Epithelial cell of prostate (primary cell): ENCODE data around the gene IFNGR2.
A peak's percentile ranks its signal among the peaks of the same experiment; 100 is the strongest.
"Not testable (repeated sequence)": the region's sequence is repeated elsewhere in the genome, so short reads cannot be mapped to it uniquely, and the experiment has no call there.

ENCODE experiments used
- DNase-seq: peaks from one replicate; pipeline ENCODE4 v3.0.0-alpha.2; 2011; ENCODE audit warnings: low read depth, low spot score
- H3K27ac ChIP-seq: fragments of 450-650 bp; 2 replicates; pipeline ENCODE4 v1.5.1; 2017; ENCODE audit warnings: mild to moderate bottlenecking

IFNGR2 gene

DNA sequence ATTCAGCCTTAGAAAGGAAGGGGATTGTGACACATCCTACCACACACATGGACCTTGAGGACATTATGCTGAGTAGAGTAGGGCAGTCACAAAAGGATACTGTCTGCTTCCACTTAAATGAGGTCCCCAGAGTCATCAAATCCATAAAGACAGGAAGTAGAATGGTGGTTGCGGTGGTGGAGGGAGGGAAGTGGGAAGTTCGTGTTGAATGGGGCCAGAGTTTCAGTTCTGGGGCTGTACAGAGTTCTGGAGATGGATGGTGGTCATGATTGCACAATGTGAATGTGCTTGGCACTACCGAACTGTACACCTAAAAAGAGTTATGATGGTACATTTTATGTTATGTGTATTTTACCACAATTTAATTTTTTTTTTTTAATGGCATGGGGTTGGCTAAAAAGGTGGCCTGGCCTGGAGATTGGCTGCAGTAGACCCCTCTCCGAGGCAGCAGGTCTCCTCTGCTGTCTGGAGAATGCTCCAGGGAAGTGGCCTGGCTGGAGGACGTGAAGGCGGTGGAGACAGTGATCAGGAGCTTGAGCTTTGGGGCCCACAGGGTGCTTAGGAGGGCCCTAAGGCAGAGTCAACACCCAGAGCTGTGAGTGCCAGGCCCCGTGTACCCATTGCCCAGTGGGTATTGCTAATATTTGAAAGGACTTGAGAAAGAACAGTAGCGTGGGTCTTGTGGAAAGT, 30.4 kb downstream of the IFNGR2 start:
- no peak for DNase-seq
- peak overlapping the region; percentile 94 for H3K27ac ChIP-seq

DNA sequence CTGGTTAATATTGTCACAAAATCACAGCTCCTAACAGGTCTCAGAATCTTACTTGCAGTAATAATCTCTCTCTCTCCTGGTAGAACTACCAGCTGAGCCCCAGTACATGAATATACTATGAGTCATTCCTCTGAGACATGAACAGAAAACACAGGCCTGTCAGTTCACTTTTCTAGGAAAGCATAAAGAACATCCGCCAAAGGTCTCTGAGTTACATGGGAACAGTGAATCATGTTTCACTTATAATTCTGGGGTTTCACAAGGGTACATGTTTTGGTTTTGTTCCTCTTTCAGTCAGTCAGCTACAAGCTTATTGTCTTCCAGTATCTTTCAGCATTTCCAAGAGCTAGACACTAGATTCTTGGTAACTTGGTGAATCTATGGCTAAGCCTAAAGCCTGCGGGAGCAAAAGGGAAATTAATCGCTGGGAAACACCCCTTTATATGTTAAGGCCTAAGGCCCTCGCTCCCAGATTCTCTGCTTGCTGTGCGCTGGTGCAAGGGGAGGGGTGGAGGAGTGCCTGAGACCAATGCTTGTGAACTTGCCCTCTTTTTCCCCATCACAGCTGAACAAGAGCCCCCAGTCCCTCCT, 31.7 kb downstream of the IFNGR2 start:
- peak overlapping the region; percentile 94 for H3K27ac ChIP-seq
- peak; percentile 90 for DNase-seq

DNA sequence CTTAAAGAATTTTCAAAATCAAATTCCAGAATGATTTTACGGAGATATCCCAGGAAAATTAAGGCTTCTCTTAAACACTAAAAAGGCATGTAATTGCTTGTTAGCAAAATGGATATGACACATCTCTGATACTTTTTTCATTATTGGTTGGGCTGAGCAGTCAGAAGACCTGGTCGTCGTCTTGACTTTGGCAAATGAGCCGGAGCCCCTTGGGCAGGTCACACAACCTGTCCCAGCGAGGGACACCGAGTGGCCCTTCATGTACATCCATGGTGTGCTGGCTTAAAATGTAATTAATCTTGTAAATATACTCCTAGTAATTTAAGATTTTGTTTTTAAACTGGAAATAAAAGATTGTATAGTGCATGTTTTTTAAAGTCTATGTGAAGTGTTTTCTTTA, 33.9 kb downstream of the IFNGR2 start:
- peak overlapping the region; percentile 6 for H3K27ac ChIP-seq
- no peak for DNase-seq

DNA sequence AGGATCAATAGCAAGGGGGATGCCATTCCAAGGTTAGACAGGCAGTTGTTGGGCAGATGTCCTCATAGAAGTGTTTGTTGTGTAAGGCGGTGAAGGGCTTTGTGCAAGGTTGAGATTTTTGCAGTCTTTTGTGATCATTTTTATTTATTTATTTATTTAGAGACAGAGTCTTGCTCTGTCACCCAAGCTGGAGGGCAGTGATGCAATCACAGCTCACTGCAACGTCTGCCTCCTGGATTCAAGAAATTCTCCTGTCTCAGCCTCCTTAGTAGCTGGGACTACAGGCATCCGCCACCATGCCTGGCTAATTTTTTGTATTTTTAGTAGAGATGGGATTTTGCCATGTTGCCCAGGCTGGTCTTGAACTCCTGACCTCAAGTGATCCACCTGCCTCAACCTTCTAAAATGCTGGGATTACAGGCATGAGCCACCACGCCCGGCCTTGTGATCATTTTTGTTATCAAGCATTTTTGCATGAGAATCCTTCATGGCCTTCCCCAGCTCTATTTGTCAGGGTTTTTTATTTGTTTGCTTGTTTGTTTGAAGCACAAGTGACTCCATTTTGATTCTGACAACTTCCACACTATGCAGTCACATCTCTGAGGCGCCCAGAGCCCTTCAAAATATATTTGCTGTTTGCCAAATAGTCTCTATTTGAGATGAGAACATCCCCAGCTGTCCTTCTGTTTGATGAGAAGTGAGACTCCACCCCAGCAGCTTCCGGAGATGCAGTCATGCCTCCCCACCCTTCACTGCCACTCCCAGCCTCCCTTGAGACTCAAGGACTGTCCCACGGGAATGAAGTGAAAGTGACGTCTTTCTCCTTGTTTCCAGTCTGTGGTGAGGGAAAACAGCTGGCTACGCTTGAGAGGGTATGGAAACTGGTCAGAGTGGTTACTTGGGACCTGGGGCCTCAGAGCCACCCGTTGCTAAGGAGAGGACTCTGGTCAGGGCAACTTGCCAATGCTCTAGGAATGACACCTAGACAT, 38.6 kb downstream of the IFNGR2 start:
- H3K27ac ChIP-seq: peak overlapping the region; percentile 76
- DNase-seq: peak; percentile 53

DNA sequence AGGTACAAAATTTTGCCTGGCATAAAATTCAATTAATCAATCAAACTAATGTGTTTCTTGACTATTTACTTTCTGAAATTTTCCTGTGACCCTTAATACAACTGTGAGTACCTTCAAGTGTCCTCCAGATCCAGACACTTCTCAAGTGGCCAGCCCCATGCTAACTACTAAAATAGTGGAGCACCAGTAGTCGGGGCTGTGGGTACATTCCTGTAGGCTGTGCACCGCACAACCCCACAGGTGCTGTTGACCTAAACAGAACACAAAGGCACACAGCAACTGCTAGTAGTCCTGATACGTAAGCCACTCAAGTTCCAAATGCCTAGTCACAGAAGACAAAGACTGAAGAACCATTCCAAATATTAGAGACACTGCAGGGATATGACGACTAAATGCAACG, 40.0 kb downstream of the IFNGR2 start:
- peak overlapping the region; percentile 76 for H3K27ac ChIP-seq
- DNase-seq: no peak

DNA sequence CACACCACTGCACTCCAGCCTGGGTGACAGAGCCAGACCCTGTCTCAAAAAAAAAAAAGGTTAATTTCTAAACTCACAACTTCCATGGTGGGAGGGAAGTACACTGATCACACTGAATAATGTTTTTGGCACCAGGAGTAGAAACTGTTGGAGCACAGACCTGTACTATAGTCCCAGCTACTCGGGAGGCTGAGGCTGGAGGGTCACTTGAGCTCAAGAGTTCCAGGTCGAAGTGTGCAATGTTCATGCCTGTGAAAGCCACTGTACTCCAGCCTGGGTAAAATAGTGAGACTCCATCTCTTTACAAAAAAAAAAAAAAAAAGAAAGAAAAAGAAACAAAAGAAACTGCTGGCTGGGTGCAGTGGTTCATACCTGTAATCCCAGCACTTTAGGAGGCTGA, 41.3 kb downstream of the IFNGR2 start:
- H3K27ac ChIP-seq: no peak overlapping the region
- DNase-seq: no peak

DNA sequence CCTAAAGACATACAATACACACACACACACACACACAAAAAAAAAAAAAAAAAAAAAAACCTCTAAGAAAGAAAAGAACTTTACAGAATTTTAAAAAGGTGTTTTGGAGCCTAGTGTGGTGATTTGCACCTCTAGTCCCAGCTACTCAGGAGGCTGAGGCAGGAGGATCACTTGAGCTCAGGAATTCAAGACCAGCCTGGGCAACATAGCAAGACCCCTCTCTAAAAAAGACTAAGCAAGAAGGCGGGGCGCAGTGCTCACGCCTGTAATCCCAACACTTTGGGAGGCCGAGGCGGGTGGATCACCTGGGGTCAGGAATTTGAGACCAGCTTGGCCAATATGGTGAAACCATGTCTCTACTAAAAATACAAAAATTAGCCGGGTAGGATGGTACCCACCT, 43.4 kb downstream of the IFNGR2 start:
- not testable (repeated sequence) for H3K27ac ChIP-seq, DNase-seq

DNA sequence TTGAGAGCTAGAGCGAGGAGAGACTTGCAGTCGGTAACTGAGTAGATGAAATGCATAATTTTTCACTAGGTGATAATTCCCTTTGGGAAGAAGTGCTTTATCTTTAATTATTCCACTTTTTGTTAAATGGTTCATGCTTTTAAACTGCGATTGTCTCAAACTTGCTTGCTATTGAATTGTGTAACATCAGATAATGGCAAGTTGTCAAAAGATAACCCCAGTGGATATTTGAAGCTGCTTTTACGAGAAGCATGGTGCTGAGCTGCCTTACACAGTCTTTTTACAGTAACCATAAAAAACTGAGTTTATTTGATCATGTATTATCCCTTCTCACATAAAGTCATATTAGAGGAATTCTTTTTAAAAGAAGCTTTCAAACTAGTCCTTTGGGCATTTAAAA, 46.4 kb downstream of the IFNGR2 start:
- no peak for DNase-seq
- no peak overlapping the region for H3K27ac ChIP-seq

DNA sequence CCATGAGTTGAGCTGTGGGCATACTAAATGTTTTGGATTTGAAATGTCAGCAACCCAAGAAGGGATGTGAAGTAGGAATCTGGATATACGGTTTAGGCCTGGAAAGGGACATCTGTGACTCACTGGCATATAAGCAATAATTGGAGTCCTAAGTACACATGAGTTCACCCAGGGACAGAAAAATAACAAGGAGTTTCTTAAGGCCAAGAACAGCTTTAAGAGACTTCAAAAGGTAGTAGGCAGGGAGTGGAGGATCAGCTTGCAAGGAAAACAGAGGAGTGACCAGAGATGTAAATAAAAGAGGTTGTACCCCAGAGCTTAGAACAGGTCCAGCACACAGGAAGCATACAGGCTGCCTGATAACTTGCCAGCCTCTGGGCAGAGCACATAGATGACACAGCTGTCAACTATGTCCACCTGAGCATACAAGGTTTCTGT, 48.4 kb downstream of the IFNGR2 start:
- H3K27ac ChIP-seq: peak overlapping the region; percentile 46
- peak; percentile 29 for DNase-seq

DNA sequence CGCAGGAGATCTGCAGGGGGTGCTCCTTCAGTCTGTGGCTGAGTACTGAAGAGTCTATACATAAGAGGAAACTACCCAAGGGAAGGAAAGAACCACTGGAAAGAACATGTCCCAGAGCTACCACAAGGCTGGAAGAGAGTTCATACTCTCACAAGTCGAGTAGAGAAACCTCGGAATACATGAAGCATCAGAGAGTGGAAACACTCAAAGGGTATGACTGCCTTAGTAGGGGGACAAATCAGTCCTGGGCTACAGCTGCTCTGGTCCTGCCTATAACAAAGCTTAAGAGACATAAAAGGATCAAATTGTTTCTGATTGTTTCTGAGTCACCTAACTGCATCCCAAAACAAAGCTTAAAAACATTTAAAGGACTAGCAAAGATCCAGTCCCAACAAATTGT, 49.1 kb downstream of the IFNGR2 start:
- peak overlapping the region; percentile 46 for H3K27ac ChIP-seq
- DNase-seq: no peak

DNA sequence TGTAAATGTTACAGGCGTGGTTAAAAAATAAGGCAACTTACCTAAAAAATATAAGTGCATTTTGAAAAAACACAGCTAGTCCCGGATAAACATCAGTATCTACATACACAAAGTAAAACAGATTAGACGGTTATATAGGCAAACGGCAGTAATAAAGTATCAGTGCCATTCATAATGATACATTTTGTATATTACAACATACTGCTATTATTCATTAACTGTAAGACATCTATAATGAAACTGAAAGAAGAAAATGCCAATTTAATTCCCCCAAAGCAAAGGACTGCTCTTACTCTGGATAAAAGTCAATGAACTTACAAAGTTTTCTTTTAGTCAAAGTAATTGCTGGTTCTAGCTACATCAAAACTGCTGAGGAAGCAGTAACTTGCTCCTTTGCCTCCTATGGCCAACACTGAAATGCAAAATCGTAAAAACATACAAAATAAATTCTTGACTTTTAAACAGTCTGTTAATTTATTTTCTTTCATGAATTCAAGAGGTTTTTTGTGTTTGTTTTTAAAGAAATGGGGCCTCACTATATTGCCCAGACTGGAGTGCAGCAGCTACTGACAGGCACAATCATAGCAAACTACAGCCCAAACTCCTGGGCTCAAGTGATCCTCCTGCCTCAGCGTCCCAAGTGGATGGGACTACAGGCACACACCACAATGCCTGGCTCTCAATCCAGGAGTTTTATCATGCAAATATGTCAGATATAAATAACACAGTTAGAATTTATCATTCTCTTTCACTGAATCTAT, 52.7 kb downstream of the IFNGR2 start:
- H3K27ac ChIP-seq: no peak overlapping the region
- DNase-seq: no peak

DNA sequence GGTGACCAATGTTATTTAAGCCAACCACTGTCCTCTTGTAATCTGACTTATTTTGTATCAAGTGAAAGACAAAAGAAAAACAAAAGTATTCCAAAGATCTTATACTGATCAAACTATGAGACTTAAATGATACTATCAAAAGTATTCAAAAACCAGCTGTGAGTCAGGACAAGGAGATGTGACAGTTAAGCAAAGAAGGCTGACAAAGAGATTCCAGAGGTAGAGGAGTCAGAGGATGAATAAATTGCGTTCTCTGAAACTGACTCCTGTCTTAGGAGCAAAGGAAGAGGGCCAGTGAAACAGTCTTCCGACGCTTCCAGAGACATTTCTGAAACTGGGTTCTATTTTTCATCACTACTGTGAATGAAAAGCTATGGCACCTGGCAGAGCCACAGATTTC, 55.6 kb downstream of the IFNGR2 start:
- H3K27ac ChIP-seq: no peak overlapping the region

DNA sequence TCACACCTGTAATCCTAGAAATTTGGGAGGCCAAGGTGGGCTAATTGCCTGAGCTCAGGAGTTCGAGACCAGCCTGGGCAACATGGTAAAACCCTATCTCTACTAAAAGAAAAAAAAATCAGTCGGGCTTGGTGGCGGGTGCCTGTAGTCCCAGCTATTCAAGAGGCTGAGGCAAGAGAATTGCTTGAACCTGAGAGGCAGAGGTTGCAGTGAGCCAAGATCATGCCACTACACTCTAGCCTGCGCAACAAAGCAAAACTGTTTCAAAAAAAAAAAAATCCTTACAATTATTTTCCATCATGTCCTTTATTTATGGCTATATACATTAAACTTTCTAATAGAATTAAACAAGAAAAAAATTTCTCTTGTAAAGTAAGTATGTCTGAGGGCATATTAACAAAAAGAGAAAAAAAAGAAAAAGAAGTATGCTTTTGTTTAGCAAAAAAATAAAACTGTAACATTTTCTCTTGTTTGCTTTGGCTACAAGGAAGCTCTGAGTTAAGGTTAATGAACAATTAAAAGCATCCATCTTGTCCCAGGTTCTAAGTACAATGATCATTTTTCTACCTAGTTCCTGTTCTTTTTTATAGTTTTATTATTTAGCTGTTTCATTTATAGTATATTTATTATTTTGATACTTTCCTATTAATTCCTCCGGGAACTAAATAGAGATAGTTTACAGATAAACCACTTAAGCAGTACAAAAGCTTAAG, 58.5 kb downstream of the IFNGR2 start:
- no peak for DNase-seq
- H3K27ac ChIP-seq: no peak overlapping the region

More for the DNA sequence above, 55.6 kb downstream of the IFNGR2 start:
- DNase-seq: no peak

DNA sequence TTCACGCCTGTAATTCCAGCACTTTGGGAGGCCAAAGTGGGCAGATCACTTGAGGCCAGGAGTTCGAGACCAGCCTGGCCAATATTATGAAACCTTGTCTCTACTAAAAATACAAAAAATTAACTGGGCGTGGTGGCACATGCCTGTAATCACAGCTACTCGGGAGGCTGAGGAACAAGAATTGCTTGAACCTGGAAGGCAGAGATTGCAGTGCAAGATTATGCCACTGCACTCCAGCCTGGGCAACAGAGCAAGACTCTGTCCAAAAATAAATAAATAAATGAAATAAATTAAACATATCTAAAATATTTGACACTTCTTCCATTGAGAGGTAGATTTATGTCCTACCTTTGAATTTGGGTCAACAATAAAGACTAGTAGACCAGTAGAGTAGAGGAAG, 66.0 kb downstream of the IFNGR2 start:
- not testable (repeated sequence) for H3K27ac ChIP-seq, DNase-seq

DNA sequence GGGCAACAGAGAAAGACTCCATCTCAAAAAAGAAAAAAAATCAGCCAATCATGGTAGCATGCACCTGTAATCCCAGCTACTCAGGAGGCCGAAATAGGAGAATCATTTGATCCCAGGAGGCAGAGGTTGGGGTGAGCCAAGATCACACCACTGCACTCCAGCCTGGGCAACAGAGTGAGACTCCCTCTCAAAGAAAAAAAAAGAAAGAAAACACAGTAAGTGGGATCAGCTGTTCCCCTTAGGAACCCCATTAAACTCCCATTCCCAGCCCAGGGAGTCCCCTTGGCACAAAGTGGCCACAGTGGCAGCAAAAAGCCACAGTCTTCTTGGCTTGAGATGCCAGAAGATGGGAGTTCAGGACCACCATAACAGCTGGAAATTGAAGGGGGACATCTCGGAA, 67.5 kb downstream of the IFNGR2 start:
- no peak overlapping the region for H3K27ac ChIP-seq
- DNase-seq: no peak

DNA sequence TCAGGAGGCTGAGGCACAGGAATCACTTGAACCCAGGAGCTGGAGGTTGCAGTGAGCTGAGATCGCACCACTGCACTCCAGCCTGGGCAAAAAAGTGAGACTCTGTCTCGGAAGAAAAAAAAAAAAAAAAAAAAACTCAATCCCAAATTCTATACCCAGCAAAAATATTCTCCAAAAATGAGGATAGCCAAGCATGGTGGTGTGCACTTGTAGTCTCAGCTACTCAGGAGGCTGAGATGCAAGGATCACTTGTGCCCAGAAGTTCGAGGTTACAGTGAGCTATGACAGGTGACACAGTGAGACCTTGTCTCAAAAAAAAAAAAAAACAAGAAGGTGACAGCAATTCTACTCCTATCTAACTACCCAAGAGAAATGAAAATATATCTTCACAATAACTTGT, 70.1 kb downstream of the IFNGR2 start:
- DNase-seq: no peak
- no peak overlapping the region for H3K27ac ChIP-seq

DNA sequence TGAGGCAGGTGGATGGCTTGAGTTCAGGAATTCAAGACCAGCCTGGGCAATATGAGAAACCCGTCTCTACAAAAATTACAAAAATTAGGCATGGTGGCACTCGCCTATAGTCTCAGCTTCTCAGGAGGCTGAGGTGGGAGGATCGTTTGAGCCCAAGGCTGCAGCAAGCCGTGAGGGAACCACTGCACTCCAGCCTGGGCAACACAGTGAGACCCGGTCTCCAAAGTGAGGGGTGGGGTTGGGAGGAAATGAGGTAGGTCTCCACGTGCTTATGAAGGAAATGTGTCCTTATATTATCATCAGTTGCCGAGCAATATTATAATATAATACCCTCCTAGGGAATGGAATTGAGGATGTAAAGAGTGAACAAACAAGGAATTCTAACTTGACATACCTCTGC, 73.9 kb downstream of the IFNGR2 start:
- no peak for DNase-seq
- H3K27ac ChIP-seq: no peak overlapping the region

DNA sequence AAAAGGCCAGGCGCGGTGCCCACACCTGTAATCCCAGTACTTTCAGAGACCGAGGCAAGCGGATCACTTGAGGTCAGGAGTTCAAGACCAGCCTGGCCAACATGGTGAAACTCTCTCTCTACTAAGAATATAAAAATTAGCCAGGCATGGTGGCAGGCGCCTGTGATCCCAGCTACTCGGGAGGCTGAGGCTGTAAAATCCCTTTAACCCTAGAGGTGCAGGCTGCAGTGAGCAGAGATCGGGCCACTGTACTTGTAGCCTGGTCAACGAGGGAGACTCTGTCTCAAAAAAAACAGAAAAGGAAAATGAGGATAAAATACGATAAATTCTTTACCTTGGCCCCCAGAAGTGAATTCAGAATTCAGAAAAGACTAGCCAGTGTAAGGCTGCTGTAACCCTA, 75.0 kb downstream of the IFNGR2 start:
- no peak for DNase-seq
- no peak overlapping the region for H3K27ac ChIP-seq

DNA sequence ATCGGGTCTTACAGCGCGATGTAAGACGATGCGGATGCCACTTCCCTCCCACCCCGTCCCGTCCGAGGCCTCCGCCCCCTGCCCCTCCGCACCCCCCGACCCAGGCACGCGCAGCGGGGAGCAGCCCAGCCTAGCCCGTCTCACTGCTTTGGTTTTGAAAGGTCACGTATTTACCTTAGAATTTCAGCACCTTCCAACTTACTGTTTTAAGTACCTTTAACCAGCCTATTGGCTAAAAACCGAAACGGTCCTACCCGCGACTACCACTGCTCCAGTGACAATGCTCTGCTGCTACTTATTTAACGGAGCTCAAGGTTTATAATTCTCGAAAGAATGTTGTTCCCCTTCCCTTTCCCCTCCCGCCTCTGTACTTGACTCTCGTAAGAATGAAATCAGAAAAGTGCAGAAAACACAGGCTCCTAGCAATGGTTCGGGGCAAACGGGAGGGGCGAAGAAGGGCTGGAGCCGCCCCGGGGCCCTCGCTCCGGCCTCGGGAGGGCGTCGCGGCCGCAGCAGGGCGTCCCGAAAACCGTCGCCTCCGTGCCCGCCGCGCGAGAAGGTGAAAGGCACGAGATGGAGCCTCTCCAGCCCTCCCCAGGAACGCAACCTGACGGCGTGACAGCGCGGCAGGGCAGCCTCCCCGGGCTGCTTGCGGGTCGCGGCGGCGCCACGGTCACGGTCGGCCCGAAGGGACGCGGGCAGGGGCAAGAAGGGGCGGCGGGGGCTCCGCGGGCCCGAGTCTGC, 75.9 kb downstream of the IFNGR2 start:
- DNase-seq: no peak
- H3K27ac ChIP-seq: peak overlapping the region; percentile 84
